Activated T-helper 2 cell treated with anti-CD3 and anti-CD28 coated beads, Interferon-gamma antibody, Interleukin-2, Interleukin-4, amounts not matched to agents 10 μg/mL and 5 μg/mL and 100 μg/mL, durations not matched to agents 14 hours and 24 hours and 36 hours (primary cell): ENCODE data around the gene ADAMTS14. TPM values are rescaled to one million over a fixed set of nuclear protein-coding genes. Genes with fewer than 3 reads are reported as not detected.

Source experiments
- DNase-seq: peaks from one replicate; pipeline ENCODE4 v3.0.0; 2021; ENCODE audit warnings: low spot score
- H3K27ac Mint-ChIP-seq: one replicate; pipeline ENCODE4 v1.8.0; 2021; ENCODE audit warnings: mixed read lengths
- H3K27me3 Mint-ChIP-seq: one replicate; pipeline ENCODE4 v1.8.0; 2021; ENCODE audit warnings: low read depth, mixed read lengths
- H3K36me3 Mint-ChIP-seq: one replicate; pipeline ENCODE4 v1.8.0; 2021; ENCODE audit warnings: low read depth, mixed read lengths
- H3K4me1 Mint-ChIP-seq: one replicate; pipeline ENCODE4 v1.8.0; 2021; ENCODE audit warnings: low read depth, mixed read lengths
- H3K4me3 Mint-ChIP-seq: one replicate; pipeline ENCODE4 v1.8.0; 2021; ENCODE audit warnings: low read depth, mild to moderate bottlenecking, moderate library complexity, mixed read lengths
- H3K9me3 Mint-ChIP-seq: one replicate; pipeline ENCODE4 v1.8.0; 2021; ENCODE audit warnings: mixed read lengths
- intact Hi-C: fragments of 100-400 bp; cut with micrococcal nuclease; formaldehyde crosslinking; loops from one replicate; pipeline ENCODE4 v1.15.1; 2023
- total RNA-seq: library from RNA; stranded (reverse); gene quantifications from 2 replicates; pipeline ENCODE4 v1.2.3, GENCODE V29; 2022

ADAMTS14 gene
- total RNA-seq, 1 donor from 2014 or later: 0.39 TPM

GRCh38 chr10:70801854-70802253 is 129.5 kb downstream of the ADAMTS14 start:
- no peak for DNase-seq
- no peak overlapping the region for H3K4me3 Mint-ChIP-seq
- H3K27ac Mint-ChIP-seq: no peak overlapping the region
- H3K4me1 Mint-ChIP-seq: peaks cover 2% of the 10 kb centered on the region
- peaks cover 2% of the 10 kb centered on the region for H3K9me3 Mint-ChIP-seq
- intact Hi-C loops: no loop called here
- H3K27me3 Mint-ChIP-seq: peaks cover 30% of the 10 kb centered on the region
- no peaks in the 10 kb centered on the region for H3K36me3 Mint-ChIP-seq

- no peaks in the 10 kb centered on the region for H3K36me3 Mint-ChIP-seq
- H3K4me3 Mint-ChIP-seq: no peak overlapping the region
- H3K27me3 Mint-ChIP-seq: peaks cover 29% of the 10 kb centered on the region
- H3K9me3 Mint-ChIP-seq: no peaks in the 10 kb centered on the region
- H3K4me1 Mint-ChIP-seq: peaks cover 2% of the 10 kb centered on the region
- no peak overlapping the region for H3K27ac Mint-ChIP-seq
- intact Hi-C loops: no loop called here
- no peak for DNase-seq
Observed at GRCh38 chr10:70803775-70804420, 131.6 kb downstream of the ADAMTS14 start.

DNA sequence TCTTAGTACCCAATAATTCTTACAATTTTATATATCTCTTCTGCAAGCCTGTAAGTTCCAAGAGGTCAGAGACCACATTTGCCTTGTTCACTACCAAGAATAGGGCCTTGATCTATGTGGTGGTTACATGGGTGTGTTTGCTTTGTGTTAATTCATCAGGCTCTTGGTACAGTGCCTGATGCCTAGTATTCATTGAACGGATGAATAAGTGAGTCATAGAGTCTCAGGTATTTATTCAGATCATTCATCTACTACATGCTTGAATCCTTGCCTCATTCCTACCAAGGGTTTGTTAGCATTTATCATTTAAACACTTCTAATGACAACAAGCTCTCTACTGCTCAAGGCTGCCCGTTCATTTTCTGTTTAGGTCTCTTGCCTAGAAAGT is 132.1 kb downstream of the ADAMTS14 start:
- intact Hi-C loops: no loop called here
- no peak for DNase-seq
- Mint-ChIP-seq H3K4me3 (no peak overlapping the region), H3K27me3 (peaks cover 29% of the 10 kb centered on the region), H3K27ac (no peak overlapping the region), H3K9me3 (no peaks in the 10 kb centered on the region), H3K4me1 (peaks cover 2% of the 10 kb centered on the region), H3K36me3 (no peaks in the 10 kb centered on the region)

GRCh38 chr10:70805619-70806215 is 133.4 kb downstream of the ADAMTS14 start:
- H3K9me3 Mint-ChIP-seq: no peaks in the 10 kb centered on the region
- no peak for DNase-seq
- H3K27ac Mint-ChIP-seq: no peak overlapping the region
- intact Hi-C loops: no loop called here
- H3K4me3 Mint-ChIP-seq: no peak overlapping the region
- H3K4me1 Mint-ChIP-seq: peaks cover 2% of the 10 kb centered on the region
- no peaks in the 10 kb centered on the region for H3K36me3 Mint-ChIP-seq
- peaks cover 27% of the 10 kb centered on the region for H3K27me3 Mint-ChIP-seq

DNA sequence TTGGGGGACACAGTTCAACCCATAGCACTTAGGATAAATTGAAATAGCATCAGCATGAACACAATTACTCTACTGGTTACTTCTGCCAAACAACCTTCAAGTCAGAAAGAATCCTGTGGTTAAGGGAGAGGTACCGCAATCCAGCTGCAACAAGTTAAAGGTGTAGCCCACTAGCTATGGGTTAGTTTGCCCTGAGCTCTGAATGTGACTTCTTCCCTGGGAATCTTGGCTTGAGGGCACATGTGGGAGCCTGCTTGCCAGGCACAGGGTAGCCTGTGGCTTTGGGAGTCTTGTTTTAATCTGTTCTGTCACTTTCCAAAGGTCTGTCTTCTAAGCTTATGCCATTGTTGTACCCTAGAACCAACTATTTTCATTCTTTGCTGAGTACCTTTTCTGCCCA is 134.5 kb downstream of the ADAMTS14 start:
- intact Hi-C loops: no loop called here
- H3K27ac Mint-ChIP-seq: no peak overlapping the region
- no peaks in the 10 kb centered on the region for H3K36me3 Mint-ChIP-seq
- no peak for DNase-seq
- H3K4me3 Mint-ChIP-seq: no peak overlapping the region
- H3K4me1 Mint-ChIP-seq: peaks cover 2% of the 10 kb centered on the region
- no peaks in the 10 kb centered on the region for H3K9me3 Mint-ChIP-seq
- H3K27me3 Mint-ChIP-seq: peaks cover 21% of the 10 kb centered on the region

- intact Hi-C loops: no loop called here
- peaks cover 2% of the 10 kb centered on the region for H3K4me1 Mint-ChIP-seq
- H3K27me3 Mint-ChIP-seq: peaks cover 15% of the 10 kb centered on the region
- H3K9me3 Mint-ChIP-seq: no peaks in the 10 kb centered on the region
- no peak overlapping the region for H3K4me3 Mint-ChIP-seq
- DNase-seq: no peak
- no peaks in the 10 kb centered on the region for H3K36me3 Mint-ChIP-seq
- no peak overlapping the region for H3K27ac Mint-ChIP-seq
Observed at GRCh38 chr10:70807556-70807955, 135.2 kb downstream of the ADAMTS14 start.

DNA sequence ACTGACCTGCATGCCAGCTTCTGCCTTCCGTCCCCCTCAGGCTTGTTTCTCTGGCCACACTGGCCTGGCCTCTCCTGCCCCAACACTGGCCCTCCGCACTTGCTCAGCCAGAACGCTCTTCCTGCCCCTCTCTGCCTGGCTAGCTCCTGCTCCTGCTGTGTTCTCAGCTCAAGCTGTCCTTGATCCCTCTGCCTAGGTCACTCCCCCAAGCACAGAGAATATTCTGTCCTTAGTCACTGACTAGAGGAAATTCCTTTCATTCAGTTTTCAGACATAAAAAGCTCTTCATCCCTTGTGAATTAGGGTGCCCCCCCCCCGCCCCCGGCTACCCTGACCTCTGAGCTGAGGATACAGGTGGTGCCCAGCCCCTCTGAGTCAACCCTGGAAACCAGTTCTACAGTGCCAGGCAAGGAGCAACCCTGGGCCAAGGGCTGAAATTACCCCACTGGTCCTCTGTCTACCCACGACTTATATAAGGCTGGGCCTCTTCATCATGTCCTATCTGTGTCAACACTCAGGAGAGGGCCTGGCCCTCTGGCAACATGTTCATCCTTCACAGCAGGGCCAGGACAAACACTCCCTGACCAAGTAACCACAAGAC is 136.8 kb downstream of the ADAMTS14 start:
- peaks cover 2% of the 10 kb centered on the region for H3K4me1 Mint-ChIP-seq
- H3K4me3 Mint-ChIP-seq: no peak overlapping the region
- H3K27ac Mint-ChIP-seq: no peak overlapping the region

GRCh38 chr10:70809726-70810125 is 137.4 kb downstream of the ADAMTS14 start:
- Mint-ChIP-seq H3K4me3 (no peak overlapping the region), H3K27me3 (peaks cover 9% of the 10 kb centered on the region)
- intact Hi-C loops: no loop called here

More for the DNA sequence above, 136.8 kb downstream of the ADAMTS14 start:
- Mint-ChIP-seq H3K36me3 (no peaks in the 10 kb centered on the region), H3K27me3 (peaks cover 9% of the 10 kb centered on the region), H3K9me3 (no peaks in the 10 kb centered on the region)
- DNase-seq: no peak
- intact Hi-C loops: no loop called here

DNA sequence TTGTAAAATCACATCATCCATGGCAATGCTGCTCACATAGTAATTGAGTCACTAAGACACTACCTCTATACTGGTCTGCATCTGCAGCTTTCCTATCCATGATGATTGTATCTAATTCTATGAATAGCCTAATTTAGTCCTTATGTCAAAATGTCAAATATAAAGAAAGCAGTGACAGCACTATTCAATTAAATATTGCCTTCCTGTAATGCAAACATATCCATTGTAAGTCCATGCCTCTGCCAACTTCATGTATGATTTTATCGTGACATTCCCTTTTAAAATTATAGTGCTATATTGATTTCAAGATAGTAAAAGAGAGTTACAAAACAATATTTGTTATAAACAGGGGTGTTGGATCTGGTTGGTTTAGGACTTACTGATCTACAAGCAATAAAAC is 138.7 kb downstream of the ADAMTS14 start:
- intact Hi-C loops: no loop called here
- Mint-ChIP-seq H3K9me3 (no peaks in the 10 kb centered on the region), H3K27me3 (peaks cover 6% of the 10 kb centered on the region), H3K4me1 (peaks cover 2% of the 10 kb centered on the region), H3K27ac (no peak overlapping the region), H3K36me3 (no peaks in the 10 kb centered on the region), H3K4me3 (no peak overlapping the region)
- no peak for DNase-seq

More at GRCh38 chr10:70809726-70810125, 137.4 kb downstream of the ADAMTS14 start:
- H3K36me3 Mint-ChIP-seq: no peaks in the 10 kb centered on the region
- DNase-seq: no peak
- H3K27ac Mint-ChIP-seq: no peak overlapping the region
- H3K9me3 Mint-ChIP-seq: no peaks in the 10 kb centered on the region
- peaks cover 1% of the 10 kb centered on the region for H3K4me1 Mint-ChIP-seq

GRCh38 chr10:70811881-70812280 is 139.6 kb downstream of the ADAMTS14 start:
- Mint-ChIP-seq H3K27ac (no peak overlapping the region), H3K9me3 (no peaks in the 10 kb centered on the region), H3K36me3 (peaks cover 6% of the 10 kb centered on the region), H3K27me3 (peaks cover 5% of the 10 kb centered on the region), H3K4me1 (peaks cover 6% of the 10 kb centered on the region), H3K4me3 (no peak overlapping the region)
- intact Hi-C loops: no loop called here
- DNase-seq: no peak

Other genes with a start within 250 kb of the ADAMTS14 start
- gene NODAL, start 230.8 kb upstream of the ADAMTS14 start, total RNA-seq: not detected in 2 replicates
- gene PALD1, start 193.7 kb upstream of the ADAMTS14 start, total RNA-seq: 2.1 and 2.3 TPM in 2 replicates
- 67.7 and 69.6 TPM in 2 replicates for gene PRF1, start 69.8 kb upstream of the ADAMTS14 start, total RNA-seq
- not detected in 2 replicates for gene TBATA, start 112.9 kb downstream of the ADAMTS14 start, total RNA-seq
- 124 and 139 TPM in 2 replicates for gene SGPL1, start 143.4 kb downstream of the ADAMTS14 start, total RNA-seq
- gene PCBD1, start 216.1 kb downstream of the ADAMTS14 start, total RNA-seq: 72.0 and 73.8 TPM in 2 replicates